GM10248 (cell line): ENCODE results near the gene OLFML1.

Source experiments
- CTCF ChIA-PET: fragments of 300-600 bp; sonication (Branson Sonifier 250); formaldehyde crosslinking; extraction: SDS; loops from one replicate; lab custom pipeline; 2021; ENCODE audit warnings: antibody characterized with exemption; lab: Yijun Ruan, JAX
- POLR2A ChIA-PET: fragments of 350-650 bp; sonication (Branson Sonifier 250); formaldehyde crosslinking; extraction: SDS; loops from one replicate; lab custom pipeline; 2020; ENCODE audit warnings: antibody characterized with exemption; lab: Yijun Ruan, JAX
- DNase-seq: peaks from one replicate; pipeline ENCODE4 v3.0.0; 2012; ENCODE audit errors: extremely low spot score
- TF ChIP-seq, protein P1 (sequence below): IDR thresholded peaks from 2 replicates; pipeline ENCODE4 v1.5.1; 2012; ENCODE audit warnings: mild to moderate bottlenecking, low read depth; ENCODE audit errors: extremely low read depth, missing control alignments, control extremely low read depth

The OLFML1 gene

DNA sequence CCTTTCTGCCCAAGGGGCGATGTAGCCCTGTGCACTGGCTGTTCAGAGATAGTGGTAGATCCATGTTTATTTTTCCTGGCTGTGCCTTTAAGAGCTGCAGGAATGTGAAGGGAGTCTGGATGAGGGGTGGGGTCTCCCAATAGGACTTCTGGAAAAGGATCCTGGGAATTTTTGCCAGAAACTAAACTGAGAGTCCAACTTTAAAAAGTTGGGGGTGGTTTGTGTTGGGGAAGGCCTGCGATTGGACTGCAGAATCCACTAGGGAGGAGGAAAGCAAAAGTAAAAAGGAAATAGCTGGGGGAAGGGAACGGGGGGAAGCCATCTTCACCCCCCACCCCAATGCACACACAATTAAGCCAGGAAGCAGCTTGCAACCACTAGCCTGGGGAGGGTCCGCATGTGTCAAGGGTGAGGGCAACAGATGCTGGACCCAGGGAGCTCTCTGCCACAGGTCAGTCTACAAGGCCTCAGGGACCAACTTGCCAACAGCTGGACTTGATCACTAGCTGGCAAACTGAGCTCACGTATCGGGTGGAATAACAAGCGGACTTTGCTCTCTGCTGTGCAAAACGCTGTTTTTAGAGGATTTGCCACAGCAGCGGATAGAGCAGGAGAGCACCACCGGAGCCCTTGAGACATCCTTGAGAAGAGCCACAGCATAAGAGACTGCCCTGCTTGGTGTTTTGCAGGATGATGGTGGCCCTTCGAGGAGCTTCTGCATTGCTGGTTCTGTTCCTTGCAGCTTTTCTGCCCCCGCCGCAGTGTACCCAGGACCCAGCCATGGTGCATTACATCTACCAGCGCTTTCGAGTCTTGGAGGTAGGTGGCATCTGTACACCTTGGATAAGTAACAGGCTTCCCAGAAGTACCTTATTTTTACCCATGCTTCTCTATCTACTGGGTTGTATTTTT is at the start of gene OLFML1:
Gene OLFML1 (plus strand): TSS at position 321 of the 912 bp plus-strand sequence. CDS start 370 bp downstream, at position 691.
- TF ChIP-seq, protein P1, sequence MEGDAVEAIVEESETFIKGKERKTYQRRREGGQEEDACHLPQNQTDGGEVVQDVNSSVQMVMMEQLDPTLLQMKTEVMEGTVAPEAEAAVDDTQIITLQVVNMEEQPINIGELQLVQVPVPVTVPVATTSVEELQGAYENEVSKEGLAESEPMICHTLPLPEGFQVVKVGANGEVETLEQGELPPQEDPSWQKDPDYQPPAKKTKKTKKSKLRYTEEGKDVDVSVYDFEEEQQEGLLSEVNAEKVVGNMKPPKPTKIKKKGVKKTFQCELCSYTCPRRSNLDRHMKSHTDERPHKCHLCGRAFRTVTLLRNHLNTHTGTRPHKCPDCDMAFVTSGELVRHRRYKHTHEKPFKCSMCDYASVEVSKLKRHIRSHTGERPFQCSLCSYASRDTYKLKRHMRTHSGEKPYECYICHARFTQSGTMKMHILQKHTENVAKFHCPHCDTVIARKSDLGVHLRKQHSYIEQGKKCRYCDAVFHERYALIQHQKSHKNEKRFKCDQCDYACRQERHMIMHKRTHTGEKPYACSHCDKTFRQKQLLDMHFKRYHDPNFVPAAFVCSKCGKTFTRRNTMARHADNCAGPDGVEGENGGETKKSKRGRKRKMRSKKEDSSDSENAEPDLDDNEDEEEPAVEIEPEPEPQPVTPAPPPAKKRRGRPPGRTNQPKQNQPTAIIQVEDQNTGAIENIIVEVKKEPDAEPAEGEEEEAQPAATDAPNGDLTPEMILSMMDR: no peak
- POLR2A ChIA-PET: no interaction called here
- DNase-seq: no peak
- CTCF ChIA-PET: interaction anchor here (1.0 to 2.4 kb wide), 4 partner anchors 11 to 23 kb away, joined by 3 to 8 read pairs (median 4); no protein-coding TSS in a partner anchor

DNA sequence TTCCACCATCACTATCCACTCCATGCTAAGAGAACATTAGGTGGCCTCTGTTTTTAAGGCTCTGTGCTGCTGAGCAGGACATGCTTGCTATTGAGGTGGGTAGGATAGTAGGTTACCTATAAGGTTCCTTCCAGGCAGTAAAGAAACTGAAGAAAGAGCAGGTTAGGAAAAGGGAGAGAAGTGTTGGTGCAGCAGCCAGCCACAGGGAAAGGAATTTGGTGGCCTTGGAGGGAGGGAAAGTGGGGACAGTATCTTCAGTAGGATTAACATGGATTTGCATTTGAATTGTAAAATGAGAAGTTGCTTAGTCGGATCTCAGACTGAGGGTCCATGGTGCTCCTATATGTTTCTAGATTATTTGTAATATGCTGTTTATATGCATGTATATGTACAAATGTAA is 49.2 kb upstream of the OLFML1 start:
- ChIA-PET CTCF (interaction anchor here (1.0 to 1.9 kb wide), 5 partner anchors 10 to 229 kb away, joined by 3 to 7 read pairs (median 4); no protein-coding TSS in a partner anchor), POLR2A (no interaction called here)
- DNase-seq: no peak
- TF ChIP-seq, protein P1: no peak

- DNase-seq: peak; percentile 54
- ChIA-PET POLR2A (no interaction called here), CTCF (interaction anchor here (1.0 to 1.9 kb wide), 6 partner anchors 9 to 228 kb away, joined by 3 to 7 read pairs (median 4); no protein-coding TSS in a partner anchor)
- TF ChIP-seq, protein P1: no peak
Measured at GRCh38 chr11:7436657-7437056, 48.6 kb upstream of the OLFML1 start.

DNA sequence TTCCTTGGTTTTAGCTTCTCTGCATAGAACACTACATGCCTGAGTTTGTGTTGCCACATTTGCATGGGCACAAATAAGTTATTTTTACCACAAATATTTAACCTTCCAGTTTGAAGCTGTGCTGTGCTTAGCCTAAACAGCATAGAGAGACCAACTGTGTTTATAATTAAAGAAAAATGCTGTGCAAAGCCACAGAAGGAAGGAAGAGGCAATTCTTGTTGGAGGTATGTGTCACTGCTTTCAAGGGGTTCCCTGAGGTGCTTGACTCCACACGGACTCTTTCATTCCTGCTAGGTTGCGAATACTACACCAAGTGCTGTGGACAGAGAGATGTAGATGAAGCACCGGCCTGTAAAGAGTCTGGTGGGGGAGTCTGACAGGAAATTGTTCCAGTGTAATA is 47.6 kb upstream of the OLFML1 start:
- POLR2A ChIA-PET: no interaction called here
- CTCF ChIA-PET: interaction anchor here (1.5 kb wide), 2 partner anchors 13 to 19 kb away, joined by 4 to 7 read pairs; no protein-coding TSS in a partner anchor
- TF ChIP-seq, protein P1: no peak
- no peak for DNase-seq

DNA sequence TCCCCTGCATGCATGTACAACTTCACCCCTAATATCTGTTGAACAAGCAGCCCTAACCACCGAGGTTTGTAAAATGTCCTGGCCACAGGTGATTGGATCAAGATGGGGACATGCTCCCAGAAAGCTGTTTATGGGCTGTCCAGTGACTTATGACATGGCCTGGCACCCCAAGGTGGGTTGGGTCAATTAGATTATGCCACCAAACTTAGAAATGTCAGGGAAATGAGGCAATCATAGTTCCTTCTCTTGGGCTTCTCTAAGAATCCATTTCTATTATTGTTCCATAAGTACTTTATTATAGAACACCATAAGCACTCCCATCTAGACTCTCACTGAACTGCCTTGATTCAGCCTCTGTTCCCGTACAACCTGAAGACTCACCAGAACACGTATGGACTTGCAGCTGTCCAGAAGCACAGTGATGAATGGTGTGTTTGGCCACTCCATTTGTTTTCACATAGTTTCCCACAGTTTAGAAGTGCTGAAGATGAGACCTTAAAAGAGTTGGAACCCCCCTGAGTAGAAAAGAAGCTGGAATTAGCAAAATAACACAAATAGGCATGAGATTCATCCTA is 45.5 kb upstream of the OLFML1 start:
- TF ChIP-seq, protein P1: no peak
- ChIA-PET CTCF (interaction anchor here (0.7 to 5.9 kb wide), 7 partner anchors 9 to 342 kb away, joined by 3 to 76 read pairs (median 4); no protein-coding TSS in a partner anchor), POLR2A (no interaction called here)
- no peak for DNase-seq

DNA sequence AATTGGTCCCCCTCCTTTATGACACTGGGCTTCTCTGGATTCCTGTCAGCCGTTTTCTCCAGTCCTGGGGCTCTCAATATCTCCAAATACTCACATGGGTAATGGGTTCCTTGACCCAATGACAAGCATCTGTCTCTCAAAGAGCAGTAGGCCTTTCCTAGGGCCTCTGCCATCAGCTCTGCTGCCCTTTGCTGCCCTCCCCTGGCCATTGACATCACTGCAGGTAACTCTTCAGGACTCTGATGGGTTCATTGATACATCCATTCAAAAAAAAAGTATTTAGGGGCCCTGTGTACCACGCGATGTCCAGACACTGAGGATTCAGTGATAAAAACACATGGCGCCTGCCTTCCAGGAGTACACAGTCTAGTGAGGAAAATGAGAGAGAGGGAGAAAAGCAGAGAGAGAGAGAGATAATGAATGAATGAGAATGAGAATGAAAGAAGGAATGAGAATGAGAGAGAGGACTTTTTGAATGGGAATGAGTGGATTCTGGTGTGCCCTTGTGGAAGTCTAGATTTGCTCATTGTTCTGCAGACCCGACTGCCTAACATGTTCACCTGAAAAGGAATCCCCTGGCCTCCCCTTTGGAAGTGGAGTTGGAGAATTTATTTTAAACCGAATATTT is 42.6 kb upstream of the OLFML1 start:
- TF ChIP-seq, protein P1: peak; percentile 89
- CTCF ChIA-PET: interaction anchor here (0.6 to 5.9 kb wide), 46 partner anchors 10 to 910 kb away, joined by 3 to 78 read pairs (median 4); no protein-coding TSS in a partner anchor
- POLR2A ChIA-PET: no interaction called here
- DNase-seq: peak; percentile 74
